A673 (cell line): ENCODE data around the gene GDF7.

ENCODE experiments used
- CTCF ChIP-seq: fragments of 300-800, 200-600 bp; sonication (generic); conservative IDR thresholded peaks from 2 replicates; pipeline ENCODE4 v1.5.1; 2017; ENCODE audit warnings: low read depth, mild to moderate bottlenecking, antibody characterized with exemption, low read length, moderate library complexity, mixed read lengths
- EZH2 ChIP-seq: fragments of 200-600 bp; sonication (generic); IDR thresholded peaks from 2 replicates; pipeline ENCODE4 v1.6.1; 2017; ENCODE audit warnings: borderline replicate concordance, low read depth, mild to moderate bottlenecking, mixed read lengths, antibody characterized with exemption, low read length; ENCODE audit not compliant: poor library complexity, severe bottlenecking

GRCh38 chr2:20667151-20667530, 197 bp downstream of the GDF7 start:
- TF ChIP-seq CTCF (no peak), EZH2 (no peak)
